CD4-positive, alpha-beta T cell treated with Interleukin-21 for 1 hour (primary cell): ENCODE results near the gene CROT.

ENCODE experiments used
- DNase-seq: peaks from one replicate; pipeline ENCODE4 v3.0.0-alpha.2; 2020

Gene CROT

GRCh38 chr7:87342231-87342630 is 3.2 kb upstream of the CROT start:
- DNase-seq = no peak

GRCh38 chr7:87344446-87344845 is 1.0 kb upstream of the CROT start:
- no peak for DNase-seq

GRCh38 chr7:87345962-87346371 is 503 bp downstream of the CROT start:
- no peak for DNase-seq

DNA sequence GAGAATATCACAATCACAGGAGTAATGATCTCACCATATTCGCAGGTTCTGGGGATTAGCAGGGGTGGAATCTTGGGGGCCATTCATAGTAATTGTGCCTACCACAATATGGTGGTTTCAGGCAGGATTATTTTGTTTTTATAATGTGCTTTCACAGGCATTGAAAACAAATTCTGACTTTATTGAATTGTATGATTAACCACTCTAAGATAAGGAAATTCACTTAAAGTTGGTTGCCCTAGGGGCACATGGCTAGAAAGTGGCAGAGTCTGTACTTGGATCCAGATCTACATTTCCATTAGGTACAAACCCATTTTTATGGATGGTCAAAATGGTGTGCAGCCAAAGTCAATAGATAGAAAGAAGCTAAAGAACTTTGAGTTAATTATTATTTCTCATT is 1.7 kb downstream of the CROT start:
- no peak for DNase-seq

DNA sequence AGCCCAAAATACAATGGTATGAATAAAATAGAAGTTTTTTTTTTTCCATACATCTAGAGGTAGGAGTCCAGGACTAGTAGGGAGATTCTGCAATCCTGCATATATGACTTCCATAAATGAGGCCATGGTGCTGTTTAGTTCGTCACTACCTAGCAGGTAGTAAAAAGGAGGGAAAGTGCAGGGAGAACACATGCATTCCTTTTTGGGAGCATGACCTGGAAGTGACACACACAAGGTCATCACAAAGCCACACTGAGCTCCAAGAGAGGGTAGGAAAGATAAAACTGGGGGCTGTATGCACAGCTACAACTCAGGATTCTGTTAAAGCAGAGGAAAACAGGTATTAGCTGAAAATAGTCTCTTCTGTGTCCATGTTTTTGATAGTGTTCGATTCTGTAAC is 2.2 kb downstream of the CROT start:
- DNase-seq = no peak

DNA sequence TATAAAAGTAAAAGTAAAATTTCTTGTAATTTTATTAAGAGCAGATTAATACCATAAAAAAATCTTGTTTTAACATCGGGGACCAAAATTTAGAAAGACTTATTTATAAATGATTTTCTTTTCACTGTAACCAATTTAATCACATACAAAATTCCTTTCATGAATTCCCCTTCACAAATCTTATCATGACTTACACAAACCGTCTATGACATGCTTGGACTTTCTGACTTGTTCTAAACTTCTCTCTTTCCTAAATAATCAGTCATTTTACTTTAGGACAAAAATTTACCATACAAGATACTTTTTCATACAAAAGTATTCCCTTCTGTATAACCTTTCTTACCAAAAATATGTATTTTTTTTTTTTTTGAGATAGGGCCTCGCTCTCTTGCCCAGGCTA is 9.3 kb downstream of the CROT start:
- DNase-seq = no peak

- no peak for DNase-seq
Measured at GRCh38 chr7:87356448-87356847, 11.0 kb downstream of the CROT start.

- no peak for DNase-seq
Measured at GRCh38 chr7:87359366-87359765, 13.9 kb downstream of the CROT start.

DNA sequence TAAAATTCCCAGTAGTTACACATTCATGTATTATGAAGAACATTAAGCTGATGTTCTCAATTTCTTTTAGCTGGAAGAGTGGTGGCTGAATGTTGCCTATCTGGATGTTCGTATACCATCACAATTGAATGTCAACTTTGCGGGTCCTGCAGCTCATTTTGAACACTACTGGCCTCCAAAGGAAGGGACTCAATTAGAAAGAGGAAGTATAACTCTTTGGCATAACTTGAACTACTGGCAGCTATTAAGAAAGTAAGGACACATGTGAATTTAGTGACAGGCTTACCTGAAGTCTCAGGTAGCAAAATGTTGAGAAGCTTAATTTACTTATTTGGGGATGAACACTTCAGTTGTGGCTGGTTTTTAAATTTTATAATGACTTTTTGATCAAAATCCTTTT is 15.9 kb downstream of the CROT start:
- no peak for DNase-seq

DNA sequence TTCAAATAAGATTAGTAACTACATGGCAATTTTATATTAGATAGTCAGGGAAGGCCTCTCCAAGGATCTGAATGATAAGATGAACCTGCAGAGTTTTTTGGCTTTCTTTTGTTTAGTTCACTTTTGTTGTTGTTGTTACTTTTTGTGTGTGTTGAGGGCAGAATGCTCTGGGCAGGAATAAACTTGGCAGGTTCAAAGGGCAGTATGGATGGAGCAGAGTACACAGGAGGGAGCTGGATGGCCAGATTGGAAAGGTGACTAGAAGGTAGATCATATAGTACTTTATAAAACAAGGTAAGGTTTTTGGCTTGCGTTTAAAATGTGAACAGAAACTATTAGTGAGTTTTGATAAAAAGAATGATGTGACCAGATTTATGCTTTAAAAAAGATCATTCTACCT is 17.9 kb downstream of the CROT start:
- DNase-seq = no peak

- no peak for DNase-seq
Measured at GRCh38 chr7:87364246-87364645, 18.8 kb downstream of the CROT start.

DNA sequence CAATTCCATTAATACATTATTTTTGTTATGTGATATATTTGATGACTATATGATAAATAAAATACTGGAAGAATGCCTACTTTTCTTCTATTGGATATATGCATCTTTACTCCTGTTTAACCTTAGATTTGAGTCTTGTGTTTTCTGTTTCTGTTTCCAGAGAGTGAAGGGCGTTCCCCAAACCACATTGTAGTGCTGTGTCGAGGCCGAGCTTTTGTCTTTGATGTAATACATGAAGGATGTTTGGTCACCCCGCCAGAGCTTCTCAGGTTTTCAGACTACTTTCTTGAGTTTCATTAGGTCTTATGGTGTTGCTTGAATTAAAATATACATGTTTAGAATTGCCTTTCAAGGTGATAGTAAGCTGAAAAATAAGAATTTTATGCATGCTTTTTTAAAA is 23.8 kb downstream of the CROT start:
- DNase-seq = peak; percentile 58

- DNase-seq = no peak
Measured at GRCh38 chr7:87370660-87371180, 25.3 kb downstream of the CROT start.

DNA sequence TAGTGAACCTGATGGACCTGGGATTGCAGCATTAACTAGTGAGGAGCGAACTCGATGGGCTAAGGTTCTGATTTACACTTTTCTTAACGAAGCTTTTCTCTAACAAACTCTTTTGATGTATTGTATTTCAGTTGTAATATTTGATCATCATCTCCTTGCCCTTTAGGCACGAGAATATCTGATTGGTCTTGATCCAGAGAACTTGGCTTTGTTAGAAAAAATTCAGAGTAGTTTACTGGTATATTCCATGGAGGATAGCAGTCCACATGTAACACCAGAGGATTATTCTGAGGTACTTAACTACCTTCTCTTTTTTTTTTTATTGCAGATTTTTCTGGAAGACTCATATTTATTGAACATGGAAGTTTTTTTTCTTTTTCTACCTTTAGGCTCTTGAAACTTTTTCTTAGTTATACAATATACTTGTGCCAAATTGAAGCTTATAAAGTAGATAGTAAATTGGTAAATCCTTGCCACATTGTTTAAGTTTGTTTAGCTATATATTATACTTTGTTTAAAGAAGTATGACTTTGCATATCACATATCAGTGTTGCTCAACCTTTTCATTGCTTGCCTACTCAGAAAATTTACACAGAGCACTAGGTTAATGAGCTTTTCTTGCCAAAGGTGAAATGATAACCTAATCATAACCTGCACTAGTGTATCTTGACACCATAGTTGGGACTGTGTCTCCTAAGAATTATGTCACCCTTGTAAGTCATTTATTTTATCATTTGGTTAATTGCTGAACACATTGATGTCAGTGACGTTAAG is 30.4 kb downstream of the CROT start:
- DNase-seq = no peak

DNA sequence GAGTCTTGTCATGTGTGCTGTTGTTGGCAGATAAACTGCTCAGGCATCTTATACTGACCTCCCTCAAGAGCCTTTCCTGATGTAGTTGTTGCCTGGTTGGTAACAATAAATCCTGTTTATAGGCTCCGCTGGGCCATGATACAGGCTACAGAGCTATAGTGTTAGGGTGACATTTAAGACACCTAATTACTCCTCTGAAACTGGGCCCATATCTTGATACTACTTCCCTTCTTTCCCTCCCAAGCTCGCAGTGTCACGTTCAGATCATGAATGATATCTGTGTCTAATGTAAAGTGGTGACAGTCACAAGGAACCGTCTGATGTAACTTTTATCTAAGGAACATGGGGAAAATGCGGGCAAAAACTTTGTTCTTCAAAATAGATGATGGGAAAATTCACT is 35.4 kb downstream of the CROT start:
- DNase-seq = no peak

- DNase-seq = no peak
Measured at GRCh38 chr7:87391020-87391701, 45.7 kb downstream of the CROT start.

DNA sequence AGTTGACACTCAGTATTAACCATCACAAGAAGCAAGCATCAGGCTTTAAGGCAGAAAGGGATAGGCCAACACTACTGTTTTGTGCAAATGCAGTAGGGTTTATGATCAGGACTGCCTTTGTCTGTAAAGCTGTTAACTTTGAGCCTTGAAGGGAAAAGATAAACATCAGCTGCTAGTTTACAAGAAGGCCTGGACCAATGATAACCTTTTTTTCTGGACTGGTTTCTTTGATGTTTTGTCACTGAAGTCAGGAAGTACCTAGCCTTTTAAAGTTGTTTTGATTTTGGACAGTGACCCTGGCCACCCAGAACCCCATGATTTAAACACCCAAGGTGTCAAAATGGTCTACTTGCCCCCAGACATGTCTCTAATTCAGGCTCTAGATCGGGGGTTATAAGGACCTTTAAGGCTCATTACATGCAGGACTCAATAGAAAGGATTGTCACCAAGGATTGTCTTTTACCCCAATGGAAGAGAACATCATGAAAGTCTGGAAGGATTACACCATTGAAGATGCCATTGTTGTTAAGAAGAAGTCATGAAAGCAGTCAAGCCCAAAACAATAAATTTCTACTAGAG is 50.1 kb downstream of the CROT start:
- DNase-seq = no peak

GRCh38 chr7:87398446-87398845 is 53.0 kb downstream of the CROT start:
- no peak for DNase-seq

DNA sequence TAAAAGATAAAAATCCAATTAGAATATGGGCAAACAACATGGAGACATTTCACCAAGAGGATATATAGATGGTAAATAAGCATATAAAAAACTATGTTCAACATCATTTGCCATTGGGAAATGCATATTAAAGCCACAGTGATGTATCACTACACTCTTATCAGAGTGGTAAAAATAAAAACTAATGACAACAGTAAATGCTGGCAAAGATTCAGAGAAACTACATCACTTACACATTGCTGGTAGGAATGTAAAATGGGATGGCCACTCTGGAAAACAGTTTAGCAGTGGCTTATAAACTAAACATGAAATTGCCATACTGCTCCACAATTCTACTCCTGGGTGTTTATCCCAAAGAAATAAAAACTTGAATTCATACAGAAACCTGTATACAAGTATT is 59.2 kb downstream of the CROT start:
- no peak for DNase-seq

DNA sequence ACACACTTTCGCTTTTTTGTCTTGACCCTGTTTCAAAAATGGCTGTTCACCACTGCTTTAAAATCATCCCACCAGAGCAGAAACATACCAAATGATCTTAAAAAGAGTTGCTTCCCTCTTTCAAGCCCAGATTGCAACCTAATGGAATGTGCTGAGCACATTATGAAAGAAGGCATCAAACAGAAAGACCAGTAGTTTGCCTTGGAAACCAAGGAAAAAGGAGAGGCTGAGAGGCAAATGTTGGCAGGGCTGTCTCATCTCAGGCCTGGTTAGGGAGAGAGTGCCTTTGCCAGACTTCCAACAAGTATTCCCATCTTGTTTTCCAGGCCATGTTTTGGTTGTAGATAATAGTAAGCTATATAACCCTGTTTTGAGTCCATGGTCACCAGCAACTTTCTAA is 65.7 kb downstream of the CROT start:
- DNase-seq = no peak

GRCh38 chr7:87413029-87413428 is 67.6 kb downstream of the CROT start:
- no peak for DNase-seq

DNA sequence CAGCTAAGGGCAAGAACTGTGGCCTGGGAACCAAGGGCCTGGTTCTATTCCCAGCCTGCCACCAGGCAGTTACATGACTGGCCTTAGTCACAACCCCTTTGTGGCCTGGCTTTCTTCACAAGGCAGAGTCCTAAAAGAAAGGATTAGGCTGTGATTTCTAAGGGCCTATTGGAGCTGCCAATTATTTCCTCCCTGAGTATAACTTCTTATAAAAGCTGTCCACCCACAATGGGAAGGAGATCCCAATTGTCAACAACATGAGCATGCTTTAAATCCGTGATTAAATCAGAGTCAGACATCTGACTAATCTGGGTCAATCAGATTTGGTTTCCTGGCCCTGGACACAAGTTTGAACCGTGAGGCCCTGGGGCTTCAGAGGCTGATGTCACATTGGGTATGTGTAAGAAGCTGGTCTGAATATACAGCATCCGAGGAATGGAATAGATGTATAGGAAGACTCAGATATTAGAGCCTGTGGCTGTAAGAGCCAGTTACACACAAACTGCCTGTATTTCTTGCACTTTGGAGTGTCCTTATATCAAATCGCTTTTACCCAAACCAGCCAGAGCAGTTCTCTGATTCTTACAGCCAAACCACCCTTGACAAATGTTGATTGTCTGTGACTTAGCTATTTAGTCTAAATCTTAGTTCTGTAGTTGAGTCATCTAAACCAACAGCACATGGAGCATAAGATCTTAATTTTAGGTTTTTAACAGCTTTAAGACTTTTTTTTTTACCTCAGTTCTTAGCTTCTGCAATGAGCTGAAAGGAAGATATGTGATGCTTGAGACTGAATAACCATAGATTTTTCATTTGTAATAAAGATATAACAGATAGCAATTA is 68.7 kb downstream of the CROT start:
- no peak for DNase-seq

DNA sequence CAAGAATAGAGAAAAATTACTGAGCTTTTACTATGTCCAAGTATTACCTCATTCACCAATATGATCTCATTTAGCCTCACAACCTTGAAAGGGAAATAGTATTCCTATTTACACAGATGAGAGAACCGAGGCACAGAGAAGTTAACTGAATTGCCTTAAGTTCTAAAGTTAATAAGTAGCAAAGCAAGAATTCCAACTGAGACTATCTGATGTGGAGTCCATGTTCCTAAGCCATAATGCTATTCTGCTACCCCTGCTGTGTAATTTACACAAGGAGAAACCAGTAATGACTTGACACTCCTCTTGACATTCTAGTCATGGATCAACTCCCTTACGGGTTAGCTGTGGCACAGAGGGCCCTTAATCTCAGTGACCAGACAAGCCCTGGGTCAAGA is 69.3 kb downstream of the CROT start:
- DNase-seq = no peak
